ENCODE data around the gene KATNBL1.
"Not testable (repeated sequence)": the region's sequence is repeated elsewhere in the genome, so short reads cannot be mapped to it uniquely, and the experiment has no call there.

Gene KATNBL1

GRCh38 chr15:34188711-34189110 is 21.2 kb downstream of the KATNBL1 start:
- DNase-seq = no peak

GRCh38 chr15:34185666-34186065 is 24.2 kb downstream of the KATNBL1 start:
- DNase-seq = no peak

GRCh38 chr15:34182942-34183341 is 27.0 kb downstream of the KATNBL1 start:
- DNase-seq = no peak

GRCh38 chr15:34179234-34179633 is 30.7 kb downstream of the KATNBL1 start:
- no peak for DNase-seq

GRCh38 chr15:34165987-34166573 is 43.8 kb downstream of the KATNBL1 start:
- not testable (repeated sequence) for DNase-seq

- no peak for DNase-seq
Observed at GRCh38 chr15:34161329-34161963, 48.5 kb downstream of the KATNBL1 start.

GRCh38 chr15:34160735-34161134 is 49.2 kb downstream of the KATNBL1 start:
- DNase-seq = no peak

- no peak for DNase-seq
Observed at GRCh38 chr15:34158355-34158754, 51.5 kb downstream of the KATNBL1 start.

- no peak for DNase-seq
Observed at GRCh38 chr15:34155859-34156258, 54.0 kb downstream of the KATNBL1 start.

GRCh38 chr15:34154725-34155204 is 55.1 kb downstream of the KATNBL1 start:
- no peak for DNase-seq

GRCh38 chr15:34147371-34148140 is 62.3 kb downstream of the KATNBL1 start:
- DNase-seq = no peak

- DNase-seq = no peak
Observed at GRCh38 chr15:34133511-34133910, 76.4 kb downstream of the KATNBL1 start.

GRCh38 chr15:34132881-34133280 is 77.0 kb downstream of the KATNBL1 start:
- DNase-seq = no peak

- DNase-seq = no peak
Observed at GRCh38 chr15:34128898-34129297, 81.0 kb downstream of the KATNBL1 start.

GRCh38 chr15:34126522-34126921 is 83.4 kb downstream of the KATNBL1 start:
- DNase-seq = no peak

GRCh38 chr15:34125945-34126344 is 84.0 kb downstream of the KATNBL1 start:
- no peak for DNase-seq

GRCh38 chr15:34124651-34125050 is 85.2 kb downstream of the KATNBL1 start:
- DNase-seq = no peak

- no peak for DNase-seq
Observed at GRCh38 chr15:34122771-34123183, 87.1 kb downstream of the KATNBL1 start.

GRCh38 chr15:34121786-34122185 is 88.1 kb downstream of the KATNBL1 start:
- not testable (repeated sequence) for DNase-seq

- not testable (repeated sequence) for DNase-seq
Observed at GRCh38 chr15:34120420-34120819, 89.5 kb downstream of the KATNBL1 start.

GRCh38 chr15:34119291-34119690 is 90.6 kb downstream of the KATNBL1 start:
- DNase-seq = no peak

- DNase-seq = no peak
Observed at GRCh38 chr15:34116620-34117019, 93.3 kb downstream of the KATNBL1 start.

- no peak for DNase-seq
Observed at GRCh38 chr15:34114739-34115138, 95.2 kb downstream of the KATNBL1 start.

- DNase-seq = no peak
Observed at GRCh38 chr15:34114215-34114614, 95.7 kb downstream of the KATNBL1 start.
